HEK293 (cell line): Measurements from ENCODE around the gene TRIP10.

Experiments
- CTCF ChIA-PET: fragments of 350-600 bp; formaldehyde crosslinking; extraction: SDS; loops from one replicate; lab custom pipeline; 2021; ENCODE audit warnings: antibody characterized with exemption; lab: Yijun Ruan, JAX
- POLR2A ChIA-PET: fragments of 300-600 bp; formaldehyde crosslinking; extraction: SDS; loops from one replicate; lab custom pipeline; 2020; ENCODE audit warnings: antibody characterized with exemption, inconsistent platforms; lab: Yijun Ruan, JAX
- H3K27ac ChIP-seq: fragments of 200-500 bp; sonication (Bioruptor generic); 2 replicates; pipeline ENCODE4 v1.5.1; 2014; ENCODE audit warnings: low read depth, low read length, control low read depth, inconsistent platforms; ENCODE audit errors: extremely low read depth
- H3K36me3 ChIP-seq, 2 experiments: fragments of 200-500 bp in 1 of 2; sonication (Bioruptor generic) in 1 of 2; 1 replicate in 1 of 2; 2 replicates in 1 of 2; pipeline ENCODE4 v1.5.1; 2014 to 2017; ENCODE audit warnings: inconsistent platforms in 2 of 2, low read length in 2 of 2; ENCODE audit not compliant: control insufficient read depth in 2 of 2, insufficient read depth in 1 of 2
- H3K4me1 ChIP-seq: fragments of 200-500 bp; sonication (Bioruptor generic); 2 replicates; pipeline ENCODE4 v1.5.1; 2014; ENCODE audit warnings: mild to moderate bottlenecking, low read length, inconsistent platforms; ENCODE audit not compliant: control insufficient read depth, insufficient read depth
- H3K4me3 ChIP-seq: 2 replicates; pipeline ENCODE4 v1.5.1; 2011; ENCODE audit warnings: low read depth, mild to moderate bottlenecking, control low read depth, low read length, moderate library complexity
- H3K9me3 ChIP-seq: fragments of 200-500 bp; sonication (Bioruptor generic); 2 replicates; pipeline ENCODE4 v1.5.1; 2014; ENCODE audit warnings: low read depth, low read length, inconsistent platforms; ENCODE audit not compliant: control insufficient read depth, insufficient read depth
- BCL11A ChIP-seq: fragments of 450-650 bp; formaldehyde crosslinking; IDR thresholded peaks from 2 replicates; pipeline ENCODE4 v1.5.1; 2016; ENCODE audit warnings: low read depth, missing biosample characterization, missing genetic modification characterization
- BCL11B ChIP-seq: fragments of 450-650 bp; formaldehyde crosslinking; IDR thresholded peaks from 2 replicates; pipeline ENCODE4 v1.5.1; 2016; ENCODE audit warnings: low read depth, missing biosample characterization, missing genetic modification characterization
- BCL6B ChIP-seq: fragments of 450-650 bp; formaldehyde crosslinking; IDR thresholded peaks from 2 replicates; pipeline ENCODE4 v1.5.1; 2017; ENCODE audit warnings: missing biosample characterization, missing genetic modification characterization
- GLIS2 ChIP-seq: fragments of 450-650 bp; formaldehyde crosslinking; IDR thresholded peaks from 2 replicates; pipeline ENCODE4 v1.5.1; 2016; ENCODE audit warnings: missing biosample characterization, missing genetic modification characterization
- KLF10 ChIP-seq: fragments of 450-650 bp; IDR thresholded peaks from 2 replicates; pipeline ENCODE4 v1.5.1; 2018; ENCODE audit warnings: missing biosample characterization, mild to moderate bottlenecking, missing genetic modification characterization
- OSR2 ChIP-seq: fragments of 450-650 bp; formaldehyde crosslinking; IDR thresholded peaks from 2 replicates; pipeline ENCODE4 v1.5.1; 2016; ENCODE audit warnings: missing biosample characterization, missing genetic modification characterization
- SCRT2 ChIP-seq: fragments of 450-650 bp; formaldehyde crosslinking; IDR thresholded peaks from 2 replicates; pipeline ENCODE4 v1.5.1; 2016; ENCODE audit warnings: missing biosample characterization, missing genetic modification characterization
- SP3 ChIP-seq: fragments of 450-650 bp; formaldehyde crosslinking; IDR thresholded peaks from 2 replicates; pipeline ENCODE4 v1.5.1; 2016; ENCODE audit warnings: missing biosample characterization, missing genetic modification characterization
- SP7 ChIP-seq: fragments of 450-650 bp; formaldehyde crosslinking; IDR thresholded peaks from 2 replicates; pipeline ENCODE4 v1.5.1; 2016; ENCODE audit warnings: missing biosample characterization, missing genetic modification characterization
- TRIM28 ChIP-seq: IDR thresholded peaks from 2 replicates; pipeline ENCODE4 v1.6.1; 2011; ENCODE audit warnings: low read length, control low read depth, borderline replicate concordance
- ZBTB20 ChIP-seq: fragments of 450-650 bp; formaldehyde crosslinking; IDR thresholded peaks from 2 replicates; pipeline ENCODE4 v1.5.1; 2016; ENCODE audit warnings: missing biosample characterization, missing genetic modification characterization
- ZFP37 ChIP-seq: fragments of 450-650 bp; formaldehyde crosslinking; IDR thresholded peaks from 2 replicates; pipeline ENCODE4 v1.5.1; 2016; ENCODE audit warnings: missing biosample characterization, missing genetic modification characterization
- ZNF146 ChIP-seq: fragments of 450-650 bp; formaldehyde crosslinking; IDR thresholded peaks from 2 replicates; pipeline ENCODE4 v1.5.1; 2016; ENCODE audit warnings: missing biosample characterization, missing genetic modification characterization
- ZNF175 ChIP-seq: fragments of 450-650 bp; formaldehyde crosslinking; IDR thresholded peaks from 2 replicates; pipeline ENCODE4 v1.5.1; 2016; ENCODE audit warnings: missing biosample characterization, missing genetic modification characterization
- ZNF184 ChIP-seq: fragments of 450-650 bp; IDR thresholded peaks from 2 replicates; pipeline ENCODE4 v1.5.1; 2018; ENCODE audit warnings: missing biosample characterization, mild to moderate bottlenecking, missing genetic modification characterization
- ZNF221 ChIP-seq: fragments of 450-650 bp; formaldehyde crosslinking; IDR thresholded peaks from 2 replicates; pipeline ENCODE4 v1.5.1; 2017; ENCODE audit warnings: missing biosample characterization, missing genetic modification characterization, borderline replicate concordance
- ZNF239 ChIP-seq: fragments of 450-650 bp; formaldehyde crosslinking; IDR thresholded peaks from 2 replicates; pipeline ENCODE4 v1.5.1; 2016; ENCODE audit warnings: missing biosample characterization, missing genetic modification characterization
- ZNF350 ChIP-seq: fragments of 450-650 bp; formaldehyde crosslinking; IDR thresholded peaks from 2 replicates; pipeline ENCODE4 v1.5.0; 2017; ENCODE audit warnings: missing biosample characterization, mild to moderate bottlenecking, missing genetic modification characterization
- ZNF366 ChIP-seq: fragments of 450-650 bp; formaldehyde crosslinking; conservative IDR thresholded peaks from 2 replicates; pipeline ENCODE4 v1.5.1; 2016; ENCODE audit warnings: missing biosample characterization, missing genetic modification characterization
- ZNF398 ChIP-seq: fragments of 450-650 bp; formaldehyde crosslinking; IDR thresholded peaks from 2 replicates; pipeline ENCODE4 v1.5.1; 2017; ENCODE audit warnings: missing biosample characterization, missing genetic modification characterization
- ZNF560 ChIP-seq: fragments of 450-650 bp; formaldehyde crosslinking; IDR thresholded peaks from 2 replicates; pipeline ENCODE4 v1.5.1; 2017; ENCODE audit warnings: missing biosample characterization, missing genetic modification characterization, borderline replicate concordance
- ZNF571 ChIP-seq: fragments of 450-650 bp; formaldehyde crosslinking; IDR thresholded peaks from 2 replicates; pipeline ENCODE4 v1.5.0; 2017; ENCODE audit warnings: missing biosample characterization, missing genetic modification characterization
- ZNF600 ChIP-seq: fragments of 450-650 bp; formaldehyde crosslinking; IDR thresholded peaks from 2 replicates; pipeline ENCODE4 v1.5.1; 2016; ENCODE audit warnings: missing biosample characterization, missing genetic modification characterization
- ZNF623 ChIP-seq: fragments of 450-650 bp; formaldehyde crosslinking; IDR thresholded peaks from 2 replicates; pipeline ENCODE4 v1.5.1; 2016; ENCODE audit warnings: missing biosample characterization, missing genetic modification characterization
- ZNF654 ChIP-seq: fragments of 450-650 bp; formaldehyde crosslinking; IDR thresholded peaks from 2 replicates; pipeline ENCODE4 v1.5.1; 2016; ENCODE audit warnings: low read depth, missing biosample characterization, missing genetic modification characterization
- ZXDB ChIP-seq: fragments of 450-650 bp; formaldehyde crosslinking; IDR thresholded peaks from 2 replicates; pipeline ENCODE4 v1.5.1; 2016; ENCODE audit warnings: missing biosample characterization, missing genetic modification characterization
- TF ChIP-seq, protein P1 (sequence below): fragments of 450-650 bp; formaldehyde crosslinking; IDR thresholded peaks from 2 replicates; pipeline ENCODE4 v1.5.1; 2017; ENCODE audit warnings: missing biosample characterization, missing genetic modification characterization
- TF ChIP-seq, protein P2 (sequence below): fragments of 450-650 bp; formaldehyde crosslinking; IDR thresholded peaks from 2 replicates; pipeline ENCODE4 v1.5.1; 2016; ENCODE audit warnings: missing biosample characterization, missing genetic modification characterization

The TRIP10 gene

DNA sequence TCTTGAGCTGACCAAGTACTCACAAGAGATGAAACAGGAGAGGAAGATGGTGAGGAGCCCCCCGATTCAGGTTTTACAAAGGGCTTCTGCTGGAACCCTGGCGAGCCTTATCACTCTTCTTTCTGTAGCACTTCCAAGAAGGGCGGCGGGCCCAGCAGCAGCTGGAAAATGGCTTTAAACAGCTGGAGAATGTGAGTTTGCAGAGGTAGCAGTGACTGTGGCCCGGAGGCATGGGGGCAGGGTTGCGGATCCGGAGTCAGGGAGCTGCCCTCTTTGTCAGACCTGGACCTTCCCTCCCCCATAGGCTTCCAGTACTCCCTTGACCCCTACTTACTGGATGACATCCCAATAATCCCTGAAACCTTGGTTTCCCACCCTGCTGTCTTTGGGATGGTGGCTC lies 3.6 kb downstream of the TRIP10 start:
- Histone ChIP-seq H3K27ac (0 out of 2 replicates have a peak overlapping the region, but pooled peaks have one; percentile 19), H3K4me3 (no peak overlapping the region), H3K4me1 (peaks cover 34% of the 10 kb centered on the region)
- CTCF ChIA-PET: interaction anchor here (0.6 to 1.7 kb wide), 4 partner anchors 38 to 121 kb away, joined by 4 to 6 read pairs (median 4); no protein-coding TSS in a partner anchor
- POLR2A ChIA-PET: interaction anchor here (2.4 kb wide), 1 partner anchor 24 kb away, joined by 11 read pairs; the partner anchor contains the start of gene SH2D3A
- no peak for TF ChIP-seq BCL6B
- no peak for TF ChIP-seq ZNF239
- TF ChIP-seq TRIM28: no peak
- TF ChIP-seq ZNF560: no peak
- no peak for TF ChIP-seq ZNF623
- no peak for TF ChIP-seq ZNF175
- TF ChIP-seq ZNF221 (tag by site-specific recombination): no peak
- TF ChIP-seq ZNF146: no peak
- TF ChIP-seq, protein P1, sequence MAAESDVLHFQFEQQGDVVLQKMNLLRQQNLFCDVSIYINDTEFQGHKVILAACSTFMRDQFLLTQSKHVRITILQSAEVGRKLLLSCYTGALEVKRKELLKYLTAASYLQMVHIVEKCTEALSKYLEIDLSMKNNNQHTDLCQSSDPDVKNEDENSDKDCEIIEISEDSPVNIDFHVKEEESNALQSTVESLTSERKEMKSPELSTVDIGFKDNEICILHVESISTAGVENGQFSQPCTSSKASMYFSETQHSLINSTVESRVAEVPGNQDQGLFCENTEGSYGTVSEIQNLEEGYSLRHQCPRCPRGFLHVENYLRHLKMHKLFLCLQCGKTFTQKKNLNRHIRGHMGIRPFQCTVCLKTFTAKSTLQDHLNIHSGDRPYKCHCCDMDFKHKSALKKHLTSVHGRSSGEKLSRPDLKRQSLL (tag by site-specific recombination): no peak
- no peak for TF ChIP-seq BCL11B
- TF ChIP-seq, all 188 proteins: peak for 0
- Histone ChIP-seq H3K9me3 (no peaks in the 10 kb centered on the region), H3K36me3 (peaks cover 24 to 40% of the 10 kb centered on the region in 2 experiments)

GRCh38 chr19:6743714-6744380 lies 4.4 kb downstream of the TRIP10 start:
- ChIA-PET POLR2A (interaction anchor here (0.8 to 2.4 kb wide), 3 partner anchors 10 to 120 kb away, joined by 3 to 11 read pairs (median 3); partner anchors contain the start of gene SH2D3A), CTCF (interaction anchor here (0.6 to 1.5 kb wide), 3 partner anchors 120 to 478 kb away, joined by 3 to 4 read pairs (median 4); no protein-coding TSS in a partner anchor)
- H3K4me3 ChIP-seq: no peak overlapping the region
- peak; percentile 75 for TF ChIP-seq SP7 (tag by site-specific recombination)
- TF ChIP-seq ZNF654: no peak
- TF ChIP-seq, protein P1 (tag by site-specific recombination): 0 out of 2 replicates have a peak, but pooled peaks have one; percentile 15
- TF ChIP-seq ZBTB20: peak; percentile 83
- TF ChIP-seq, protein P2, sequence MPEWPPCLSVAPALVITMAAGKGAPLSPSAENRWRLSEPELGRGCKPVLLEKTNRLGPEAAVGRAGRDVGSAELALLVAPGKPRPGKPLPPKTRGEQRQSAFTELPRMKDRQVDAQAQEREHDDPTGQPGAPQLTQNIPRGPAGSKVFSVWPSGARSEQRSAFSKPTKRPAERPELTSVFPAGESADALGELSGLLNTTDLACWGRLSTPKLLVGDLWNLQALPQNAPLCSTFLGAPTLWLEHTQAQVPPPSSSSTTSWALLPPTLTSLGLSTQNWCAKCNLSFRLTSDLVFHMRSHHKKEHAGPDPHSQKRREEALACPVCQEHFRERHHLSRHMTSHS (tag by site-specific recombination): no peak
- TF ChIP-seq ZNF571 (tag by site-specific recombination): no peak
- no peak for TF ChIP-seq ZFP37 (tag by site-specific recombination)
- no peak for TF ChIP-seq ZNF350
- peak; percentile 53 for TF ChIP-seq OSR2
- 0 out of 2 replicates have a peak, but pooled peaks have one; percentile 73 for TF ChIP-seq ZNF600 (tag by site-specific recombination)
- no peak for TF ChIP-seq GLIS2
- TF ChIP-seq SCRT2 (tag by site-specific recombination): no peak
- 0 out of 2 replicates have a peak, but pooled peaks have one; percentile 44 for TF ChIP-seq ZNF184 (tag by site-specific recombination)
- no peak; the same call in 1 of the 2 replicates for TF ChIP-seq ZNF366 (tag by site-specific recombination)
- TF ChIP-seq ZXDB (tag by site-specific recombination): peak; percentile 52; the same call in 1 of the 2 replicates
- 0 out of 2 replicates have a peak, but pooled peaks have one; percentile 30 for TF ChIP-seq BCL11A (tag by site-specific recombination)
- TF ChIP-seq KLF10 (tag by site-specific recombination): peak; percentile 36; the same call in 1 of the 2 replicates
- TF ChIP-seq SP3 (tag by site-specific recombination): peak; percentile 26; the same call in 1 of the 2 replicates
- TF ChIP-seq ZNF398: peak; percentile 49; the same call in 1 of the 2 replicates

More at GRCh38 chr19:6743714-6744380, 4.4 kb downstream of the TRIP10 start:
- Histone ChIP-seq H3K9me3 (no peaks in the 10 kb centered on the region), H3K27ac (peak overlapping the region; percentile 74), H3K4me1 (peaks cover 29% of the 10 kb centered on the region), H3K36me3 (peaks cover 31 to 47% of the 10 kb centered on the region in 2 experiments)
